GM18873 (cell line): Measurements from ENCODE around the gene RASEF.
"Not testable (repeated sequence)": the region's sequence is repeated elsewhere in the genome, so short reads cannot be mapped to it uniquely, and the experiment has no call there.

ENCODE experiments used
- ATAC-seq: cut with Tn5 transposase; IDR thresholded peaks from one replicate; pipeline ENCODE4 v1.9.1; 2021; ENCODE audit warnings: mild to moderate bottlenecking, moderate library complexity, moderate number of reproducible peaks; ENCODE audit not compliant: unreplicated experiment, low FRiP score

The RASEF gene

DNA sequence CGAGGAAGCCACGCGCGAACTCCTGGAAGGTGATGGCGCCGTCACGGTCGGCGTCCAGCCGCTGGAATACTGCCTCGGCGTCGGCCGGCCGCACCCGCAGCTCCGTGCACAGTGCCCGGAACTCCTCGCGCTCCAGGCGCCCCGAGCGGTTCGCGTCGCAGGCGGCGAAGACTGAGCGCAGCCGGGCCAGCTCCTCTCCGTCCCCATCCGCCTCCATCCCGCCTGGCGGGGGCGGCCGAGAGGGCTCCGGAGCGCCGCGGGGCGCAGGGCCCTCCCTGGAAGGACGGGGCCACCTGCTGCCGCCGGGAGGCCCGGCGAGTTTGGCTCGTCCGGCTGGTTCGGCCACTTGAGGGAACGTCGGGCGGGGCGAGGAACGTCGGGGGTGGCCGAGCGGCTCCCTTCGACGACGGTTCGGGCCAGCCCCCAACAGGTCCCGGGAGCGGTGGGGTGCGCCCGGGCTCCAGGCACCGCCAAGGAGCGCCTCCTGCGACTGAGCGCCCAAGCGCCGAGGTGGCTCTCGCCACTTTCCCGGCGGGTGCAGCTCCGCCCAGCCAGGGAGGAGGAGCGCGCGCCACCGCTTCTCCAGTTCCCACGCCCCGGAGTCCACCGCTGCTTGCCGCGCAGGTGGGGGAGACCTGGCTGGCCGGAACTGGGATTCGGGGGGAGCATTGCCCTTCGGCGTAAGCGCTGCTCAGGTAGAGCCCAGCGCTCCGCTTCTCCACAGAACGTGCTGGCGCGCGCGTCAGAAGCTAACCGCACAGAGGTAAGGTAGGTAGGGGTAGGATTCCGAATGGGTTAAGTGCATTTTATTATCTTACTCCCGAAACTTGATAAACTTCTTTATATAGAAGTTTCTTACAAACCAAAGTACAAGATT is at the start of gene RASEF:
TSS of gene RASEF (minus strand) at position 492 of the 877 bp plus-strand sequence. CDS start at position 217, 275 bp downstream.
- ATAC-seq = no peak

DNA sequence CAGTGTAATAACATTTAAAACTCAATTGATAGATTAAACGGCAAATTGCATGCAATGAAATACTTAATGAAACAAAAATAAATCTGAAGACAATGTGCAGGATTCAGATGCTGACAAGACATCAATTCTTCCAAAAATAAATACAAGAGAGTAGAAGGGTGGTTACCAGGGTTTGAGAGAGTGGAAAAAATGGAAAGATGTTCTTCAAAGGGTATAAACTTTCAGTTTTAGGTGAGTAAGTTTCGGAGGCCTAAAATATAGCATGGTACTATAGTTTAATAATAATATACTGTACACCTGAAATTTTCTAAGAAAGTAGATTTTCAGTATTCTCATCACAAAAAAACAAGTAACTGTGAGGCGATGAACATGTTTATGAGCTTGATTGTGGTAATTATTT is 48.2 kb upstream of the RASEF start:
- no peak for ATAC-seq

DNA sequence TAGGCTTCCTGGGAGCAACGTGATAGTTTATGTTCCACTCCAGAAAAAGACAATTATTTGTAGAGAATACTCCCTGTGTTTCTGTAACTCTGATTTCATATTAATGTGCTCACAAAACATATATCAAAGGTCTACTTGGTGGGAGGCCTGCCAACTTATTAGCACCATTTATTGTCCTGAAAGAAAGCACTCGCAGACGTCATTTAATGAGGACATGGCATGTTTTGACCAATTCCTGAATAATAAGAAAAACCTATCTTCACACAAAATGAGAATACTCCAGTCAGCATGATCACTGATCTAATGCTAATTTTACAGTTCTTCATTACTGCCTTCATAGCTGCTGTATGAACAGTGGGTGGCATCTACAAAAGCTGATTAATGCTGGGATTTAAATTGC is 46.4 kb upstream of the RASEF start:
- ATAC-seq = no peak

DNA sequence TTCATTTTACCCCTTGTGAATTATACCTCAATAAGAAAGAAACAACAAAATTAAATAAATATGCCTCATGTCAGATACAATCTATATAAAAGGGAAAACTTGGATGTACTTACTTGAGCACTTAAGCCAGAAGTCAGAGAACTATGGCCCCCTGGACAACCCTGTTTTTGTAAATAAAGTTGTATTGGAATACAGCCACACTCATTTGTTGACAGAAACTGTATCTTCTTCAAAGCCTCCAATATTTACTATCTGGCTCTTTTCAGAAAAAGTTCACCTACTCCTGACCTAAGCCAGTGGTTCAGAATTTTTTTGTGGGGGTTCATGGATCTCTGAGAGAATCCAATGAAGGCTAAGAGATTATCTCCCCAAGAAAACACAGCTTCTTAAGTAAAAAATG is 45.3 kb upstream of the RASEF start:
- no peak for ATAC-seq

DNA sequence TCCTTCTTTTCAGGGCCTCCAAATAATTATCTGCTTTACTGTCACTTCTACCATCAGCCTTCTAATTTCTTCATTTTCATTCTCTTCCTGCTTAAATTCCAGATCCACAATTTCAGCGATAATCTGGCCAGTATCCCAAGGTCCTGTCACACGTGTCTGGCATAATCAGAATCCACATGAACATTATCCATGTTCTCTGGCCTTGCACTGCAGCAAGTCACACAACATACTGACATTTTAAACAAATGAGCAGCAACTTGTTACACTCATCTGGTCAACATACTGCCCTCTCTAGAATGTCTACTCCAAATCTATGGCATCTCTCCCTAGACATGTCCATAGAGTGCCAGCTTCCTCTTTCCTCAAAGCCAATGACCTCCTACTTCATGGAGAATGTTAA is 43.8 kb upstream of the RASEF start:
- no peak for ATAC-seq

DNA sequence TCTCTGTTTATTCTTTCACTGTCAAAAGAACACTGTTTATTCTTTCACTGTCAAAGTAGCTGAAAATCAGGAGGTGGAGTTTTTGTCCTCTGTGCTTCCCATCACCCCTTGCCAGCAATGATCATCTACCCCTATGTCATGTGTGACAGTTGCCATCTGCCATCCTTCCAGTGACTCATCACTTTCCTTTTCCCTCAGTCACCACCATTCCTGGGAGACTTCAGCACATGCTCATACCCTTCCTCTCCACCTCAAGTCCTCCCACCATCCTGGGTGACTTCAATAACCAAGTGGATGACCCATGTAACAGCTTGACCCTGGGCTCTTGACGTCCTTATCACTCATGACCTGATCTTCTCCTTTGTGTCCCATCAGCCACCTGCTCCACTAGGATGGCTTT is 43.3 kb upstream of the RASEF start:
- ATAC-seq = no peak

DNA sequence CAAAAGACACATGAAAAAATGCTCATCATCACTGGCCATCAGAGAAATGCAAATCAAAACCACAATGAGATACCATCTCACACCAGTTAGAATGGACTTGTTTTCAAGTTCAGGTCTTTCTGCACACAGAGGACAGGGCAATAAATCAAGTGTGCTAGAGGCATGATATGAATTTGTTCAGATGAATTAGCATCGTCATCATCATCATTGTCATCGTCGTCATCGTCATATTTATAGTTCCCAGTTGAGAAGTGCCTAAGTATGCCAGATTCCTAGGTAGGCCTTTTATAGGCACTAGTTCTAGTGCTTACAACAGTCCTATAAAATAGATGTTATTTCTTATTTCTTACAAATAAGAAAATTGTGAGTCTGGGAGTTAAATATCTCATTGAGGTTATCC is 34.7 kb upstream of the RASEF start:
- no peak for ATAC-seq

DNA sequence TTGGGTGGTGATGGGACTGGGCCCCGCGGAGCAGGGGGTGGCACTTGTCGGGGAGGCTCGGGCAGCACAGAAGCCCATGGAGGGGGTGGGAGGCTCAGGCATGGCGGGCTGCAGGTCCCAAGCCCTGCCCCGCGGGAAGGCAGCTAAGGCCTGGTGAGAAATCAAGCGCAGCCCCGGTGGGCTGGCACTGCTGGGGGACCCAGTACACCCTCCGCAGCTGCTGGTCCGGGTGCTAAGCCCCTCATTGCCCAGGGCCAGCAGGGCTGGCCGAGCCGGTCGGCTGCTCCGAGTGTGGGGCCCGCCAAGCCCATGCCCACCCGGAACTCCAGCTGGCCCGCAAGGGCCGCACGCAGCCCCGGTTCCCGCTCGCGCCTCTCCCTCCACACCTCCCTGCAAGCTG is 30.4 kb upstream of the RASEF start:
- ATAC-seq = not testable (repeated sequence)

DNA sequence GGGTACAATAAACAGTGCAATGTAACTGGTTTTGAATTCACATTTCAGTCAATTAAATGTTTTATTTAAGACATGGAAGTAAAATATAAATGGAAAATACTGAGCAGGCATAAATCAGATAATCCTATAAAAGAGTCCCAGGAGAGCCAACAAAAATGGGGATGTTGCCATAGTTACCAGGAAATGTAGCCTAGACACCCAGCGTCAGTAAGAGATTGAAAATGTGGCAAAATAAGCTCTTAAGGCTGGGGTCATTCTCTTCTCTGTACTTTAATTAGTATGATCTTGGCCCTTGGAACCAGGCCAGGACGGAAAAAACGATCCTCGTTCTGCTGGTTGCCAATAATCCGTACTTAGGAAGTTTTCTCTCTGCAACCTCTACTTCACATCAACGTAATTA is 18.9 kb upstream of the RASEF start:
- ATAC-seq = no peak

DNA sequence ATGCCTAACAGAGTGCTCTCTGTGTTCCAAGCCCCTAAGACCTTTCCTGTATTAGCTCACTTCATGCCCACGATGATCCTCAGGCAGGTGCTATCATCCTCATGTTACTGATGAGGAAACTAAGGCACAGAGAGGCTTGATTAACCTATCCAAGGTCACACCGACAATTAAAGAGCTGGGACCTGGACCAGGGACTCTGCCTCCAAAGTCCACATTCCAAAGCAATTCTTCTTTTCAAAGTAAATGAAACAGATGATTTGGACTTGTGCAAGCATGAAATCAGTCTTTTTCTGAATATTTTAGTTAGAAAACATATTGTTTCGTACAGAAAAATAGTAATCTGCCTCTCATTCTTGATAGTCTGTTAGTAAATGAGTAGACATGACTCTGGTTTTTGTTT is 18.1 kb upstream of the RASEF start:
- ATAC-seq = no peak

DNA sequence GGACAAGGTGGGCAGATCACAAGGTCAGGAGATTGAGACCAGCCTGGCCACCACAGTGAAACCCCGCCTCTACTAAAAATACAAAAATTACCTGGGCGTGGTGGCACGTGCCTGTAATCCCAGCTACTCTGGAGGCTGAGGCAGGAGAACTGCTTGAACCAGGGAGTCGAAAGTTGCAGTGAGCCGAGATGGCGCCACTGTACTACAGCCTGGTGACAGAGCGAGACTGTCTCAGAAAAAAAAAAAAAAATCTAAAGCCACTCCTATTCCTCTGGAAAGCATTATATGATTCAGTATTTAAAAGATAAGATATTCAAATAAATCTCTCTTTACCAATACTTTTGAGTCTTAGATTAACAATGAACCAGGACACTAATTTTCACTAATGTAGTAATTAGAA is 13.0 kb upstream of the RASEF start:
- ATAC-seq = not testable (repeated sequence)

DNA sequence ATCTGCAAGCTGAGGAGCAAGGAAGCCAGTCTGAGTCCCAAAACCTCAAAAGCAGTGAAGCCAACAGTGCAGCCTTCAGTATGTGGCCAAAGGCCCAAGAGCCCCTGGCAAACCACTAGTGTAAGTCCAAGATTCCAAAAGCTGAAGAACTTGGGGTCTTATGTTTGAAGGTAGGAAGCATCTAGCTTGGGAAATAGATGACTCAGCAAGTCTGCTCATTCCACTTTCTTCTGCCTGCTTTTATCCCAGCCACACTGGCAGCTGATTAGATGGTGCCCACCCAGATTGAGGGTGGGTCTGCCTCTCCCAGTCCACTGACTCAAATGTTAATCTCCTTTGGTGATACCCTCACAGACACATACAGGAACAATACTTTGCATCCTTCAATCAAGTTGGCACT is 9.6 kb upstream of the RASEF start:
- not testable (repeated sequence) for ATAC-seq

DNA sequence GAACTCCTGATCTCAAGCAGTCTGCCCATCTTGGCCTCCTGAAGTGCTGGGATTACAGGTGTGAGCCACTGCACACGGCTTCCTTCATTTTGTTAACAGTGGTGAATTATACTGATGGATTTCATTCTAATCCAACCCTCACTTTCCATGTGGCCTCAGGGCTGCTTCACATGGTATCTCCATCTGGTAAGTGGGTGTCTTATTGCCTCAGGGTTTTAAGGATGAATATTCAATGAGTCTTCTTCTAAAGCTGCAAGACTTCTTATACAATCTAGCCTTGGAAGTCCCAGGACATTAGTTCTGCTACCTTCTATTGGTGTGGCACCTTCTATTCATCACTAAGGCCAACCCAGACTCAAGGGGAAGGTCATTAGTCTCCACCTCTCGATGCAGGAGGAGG is 8.7 kb upstream of the RASEF start:
- no peak for ATAC-seq

DNA sequence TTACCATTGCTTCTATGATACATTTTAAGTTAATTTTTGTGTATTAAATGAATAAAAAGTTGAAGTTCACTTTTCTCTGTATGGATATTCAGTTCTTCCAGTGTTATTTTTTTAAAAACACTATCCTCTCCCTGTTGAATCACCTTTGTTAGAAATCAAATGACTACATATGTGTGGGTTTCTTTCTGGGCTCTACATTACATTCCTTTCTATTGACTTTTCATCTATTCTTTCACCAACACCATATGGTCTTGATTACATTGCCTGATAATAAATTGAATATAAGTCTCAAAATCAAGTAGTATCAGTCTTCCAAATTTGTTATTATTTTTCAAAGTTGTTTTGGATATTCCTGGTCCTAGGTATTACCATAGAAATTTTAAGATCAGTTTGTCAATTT is 7.3 kb upstream of the RASEF start:
- ATAC-seq = no peak

DNA sequence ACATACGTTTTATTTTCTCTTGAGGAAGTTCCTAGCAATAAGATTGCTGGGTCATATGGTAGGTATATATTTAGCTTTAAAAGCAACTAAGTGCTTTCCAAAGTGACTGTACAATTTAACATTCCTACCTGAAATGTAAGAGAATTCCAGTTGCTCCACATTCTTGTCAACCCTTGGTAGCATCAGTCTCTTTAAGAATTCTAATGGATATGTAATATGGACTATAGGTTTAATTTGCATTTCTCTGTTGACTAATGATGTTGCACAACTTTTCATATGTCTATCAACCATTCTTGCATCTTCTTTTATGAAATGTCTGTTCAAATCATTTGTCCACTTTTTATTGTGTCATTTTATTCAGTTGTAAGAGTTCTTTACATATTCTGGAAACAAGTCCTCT is 6.7 kb upstream of the RASEF start:
- ATAC-seq = no peak

DNA sequence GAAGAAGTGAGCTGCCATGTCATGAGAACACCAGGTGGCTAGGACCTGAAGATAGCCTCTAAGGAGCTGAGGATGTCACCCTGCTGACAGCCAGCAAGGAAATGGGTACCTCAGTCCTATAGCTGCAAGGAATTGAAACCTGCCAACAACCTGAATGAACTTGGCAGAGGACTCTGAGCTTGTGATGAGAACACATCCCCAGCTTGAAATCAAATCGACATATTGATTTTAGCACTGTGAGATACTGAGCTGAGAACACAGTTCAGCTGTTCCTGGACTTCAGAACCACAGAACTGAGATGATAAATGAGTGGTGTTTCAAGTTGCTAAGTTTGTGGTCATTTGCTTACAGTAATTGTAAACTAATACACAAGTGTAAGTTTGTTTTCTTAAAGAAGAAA is 5.5 kb upstream of the RASEF start:
- ATAC-seq = no peak

DNA sequence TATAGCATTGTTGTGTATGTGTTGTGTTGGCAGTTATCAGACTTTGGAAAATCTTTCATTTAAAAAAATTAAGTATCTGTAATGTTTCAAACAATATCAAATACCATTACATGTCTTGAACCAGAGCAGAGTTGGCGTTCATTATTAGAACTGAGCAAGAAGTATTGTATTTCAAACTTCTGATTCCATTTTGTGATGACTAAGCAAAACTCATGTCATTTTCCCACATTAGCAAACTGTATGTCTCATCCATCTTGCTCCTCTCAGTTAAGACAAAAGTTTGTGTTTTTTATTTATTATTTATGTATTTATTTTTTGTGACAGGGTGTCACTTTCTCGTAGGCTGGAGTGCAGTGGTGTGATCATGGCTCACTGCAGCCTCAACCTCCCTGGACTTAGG is 4.6 kb upstream of the RASEF start:
- ATAC-seq = no peak

DNA sequence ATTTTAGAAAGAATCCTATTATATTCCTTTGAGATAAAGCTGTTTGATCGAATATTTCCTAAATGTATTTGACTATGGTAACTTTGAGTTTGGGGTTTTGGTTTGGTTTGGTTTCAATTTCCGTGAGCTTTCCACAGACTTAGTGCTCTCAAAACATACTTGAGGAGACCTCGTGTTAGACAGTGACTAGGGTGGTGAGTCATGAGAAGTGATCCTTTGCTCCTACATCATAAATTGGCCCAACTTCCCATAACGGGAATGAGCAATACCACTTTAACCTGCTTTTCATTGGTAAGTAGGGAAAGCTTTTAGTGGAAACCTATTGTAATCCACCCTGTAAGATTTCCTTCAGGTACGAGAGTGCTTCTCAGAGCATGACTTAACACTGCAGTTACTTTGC is 3.8 kb upstream of the RASEF start:
- ATAC-seq = no peak

DNA sequence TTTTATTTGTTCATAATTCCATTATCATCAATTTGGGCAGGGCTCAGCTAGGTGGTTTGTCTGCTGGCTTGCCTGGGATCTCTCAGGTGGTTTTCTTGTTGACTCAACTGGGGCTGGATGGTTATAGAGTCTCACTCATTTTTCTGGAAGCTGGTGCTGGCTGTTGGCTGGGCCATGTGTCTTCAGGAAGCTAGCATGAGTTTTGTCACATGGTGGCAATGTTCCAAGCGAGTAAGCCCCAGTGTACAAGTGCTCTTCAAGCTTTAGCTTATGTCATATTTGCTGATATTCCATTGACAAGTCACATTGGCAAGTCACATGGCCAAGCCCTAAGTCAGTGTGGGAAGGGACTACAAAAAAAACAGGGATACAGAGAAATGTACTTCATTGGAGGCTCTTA is 2.3 kb upstream of the RASEF start:
- ATAC-seq = no peak

DNA sequence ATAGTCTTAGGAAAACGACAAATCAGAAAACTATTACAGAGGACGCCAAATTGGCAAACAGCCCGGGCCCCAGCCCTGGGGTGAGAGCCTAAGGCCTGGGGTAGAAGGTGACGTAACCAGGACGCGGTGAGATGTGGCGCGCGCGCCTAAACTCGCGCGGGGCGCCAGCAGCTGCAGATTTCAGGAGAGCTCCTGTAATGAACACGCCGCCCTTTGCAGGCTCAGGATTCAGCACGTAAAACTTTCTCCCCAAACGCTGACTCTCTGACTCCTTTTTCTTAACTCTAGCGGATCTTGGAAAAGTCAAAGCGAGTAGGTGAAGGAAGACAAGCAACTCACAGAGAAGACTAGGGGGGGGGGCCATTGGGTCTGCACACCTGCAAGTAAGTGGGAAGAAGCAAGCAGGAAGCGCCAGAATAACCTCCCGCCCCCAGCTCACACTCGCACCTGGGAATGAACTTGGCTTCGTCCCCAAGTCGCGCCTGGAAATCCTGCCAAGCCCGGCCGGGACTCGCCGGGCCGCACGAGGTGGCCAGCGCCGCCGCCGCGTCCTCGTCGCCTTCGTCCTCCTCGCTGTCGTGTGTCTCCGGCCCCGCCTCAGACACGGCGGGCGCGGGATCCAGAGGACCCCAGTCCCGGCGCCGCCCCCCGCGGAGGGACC is 822 bp downstream of the RASEF start:
- no peak for ATAC-seq

DNA sequence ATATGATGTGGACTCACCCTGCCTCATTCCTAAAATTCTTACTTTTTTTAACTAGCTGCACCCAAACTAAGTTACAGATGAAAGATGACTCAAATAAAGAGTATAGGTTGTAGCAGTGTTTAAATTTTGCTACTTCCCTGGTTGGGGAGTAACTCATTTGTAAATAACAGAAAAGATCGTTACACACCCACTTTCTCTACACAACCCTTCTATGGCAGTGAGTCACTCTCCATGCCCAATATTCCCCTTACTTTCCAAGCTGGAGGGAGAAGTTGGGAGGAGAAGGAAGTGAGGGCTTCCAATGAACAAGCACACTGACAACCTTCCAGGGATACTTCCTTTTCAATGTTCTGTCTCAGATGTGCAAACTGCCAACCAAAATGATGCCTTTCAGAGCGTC is 1.9 kb downstream of the RASEF start:
- ATAC-seq = no peak

DNA sequence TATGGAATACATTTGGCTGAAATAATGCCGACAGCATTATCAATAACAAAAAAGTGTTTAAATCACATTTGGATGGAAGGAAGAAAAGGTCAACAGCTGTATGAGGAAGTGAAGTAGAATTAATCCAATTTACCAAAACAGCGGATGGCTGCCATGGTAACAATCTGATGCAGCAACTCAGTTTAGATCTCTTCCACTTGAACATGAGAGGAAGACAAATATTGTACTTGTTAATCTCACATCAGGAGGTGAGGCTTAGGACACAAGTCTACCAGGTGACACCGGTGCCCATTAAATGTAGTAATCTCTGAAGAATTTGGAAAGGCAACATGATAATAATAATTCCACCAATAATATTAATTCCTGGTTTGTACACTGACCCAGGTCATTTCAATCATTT is 2.4 kb downstream of the RASEF start:
- ATAC-seq = no peak
